H1 (cell line): ENCODE measurements around the gene SLC35F3. TPM values are rescaled to one million over a fixed set of nuclear protein-coding genes. Genes with fewer than 3 reads are reported as not detected.

Source experiments
- CHD1 ChIP-seq: IDR thresholded peaks from 2 replicates; pipeline ENCODE4 v1.6.1; 2012; ENCODE audit warnings: low read depth, low read length, improper control_type of control experiment
- SAP30 ChIP-seq: fragments of 300-600 bp; sonication (generic); IDR thresholded peaks from 2 replicates; pipeline ENCODE4 v1.7.1; 2012; ENCODE audit warnings: low read length, moderate library complexity, mild to moderate bottlenecking, inconsistent platforms; ENCODE audit not compliant: insufficient read depth, insufficient replicate concordance
- polyA plus RNA-seq, 7 experiments: library from polyadenylated mRNA; depleted of rRNA in 3 of 7; stranded (reverse) in 5 of 7; unstranded in 2 of 7; fragments of >200 nt in 5 of 7; fragments of 200-250 nt in 2 of 7; gene quantifications; 1 replicate in 5 of 7; 2 replicates in 1 of 7; 4 replicates in 1 of 7; pipeline versions ENCODE4 v1.2.1 to v1.2.3, GENCODE V29; 2011 to 2013; ENCODE audit warnings: missing spikeins in 2 of 7, mixed read lengths in 2 of 7
- total RNA-seq: library from RNA; stranded (reverse); fragmentation: NEBNext Ultra II Directional; extraction: Animal tissue kit (Norgen Biotek cat#: 25700); gene quantifications from 2 replicates; pipeline ENCODE4 v1.2.1, GENCODE V29; 2021
- TF ChIP-seq, protein P1 (sequence below), 3 experiments: IDR thresholded peaks; 1 replicate in 2 of 3; 2 replicates in 1 of 3; pipeline versions ENCODE4 v1.5.1 to v1.6.1; 2011; ENCODE audit warnings: low read length in 3 of 3, mild to moderate bottlenecking in 3 of 3, inconsistent platforms in 2 of 3, low read depth in 1 of 3, moderate library complexity in 1 of 3; ENCODE audit not compliant: insufficient read depth in 1 of 3; ENCODE audit errors: control extremely low read depth in 1 of 3

SLC35F3 gene
- total and polyA plus RNA-seq, 2 of the 8 experiments (the other 6 are each of a cell fraction or from before 2014, with no cell fraction given), result 0.78 to 1.2 TPM

DNA sequence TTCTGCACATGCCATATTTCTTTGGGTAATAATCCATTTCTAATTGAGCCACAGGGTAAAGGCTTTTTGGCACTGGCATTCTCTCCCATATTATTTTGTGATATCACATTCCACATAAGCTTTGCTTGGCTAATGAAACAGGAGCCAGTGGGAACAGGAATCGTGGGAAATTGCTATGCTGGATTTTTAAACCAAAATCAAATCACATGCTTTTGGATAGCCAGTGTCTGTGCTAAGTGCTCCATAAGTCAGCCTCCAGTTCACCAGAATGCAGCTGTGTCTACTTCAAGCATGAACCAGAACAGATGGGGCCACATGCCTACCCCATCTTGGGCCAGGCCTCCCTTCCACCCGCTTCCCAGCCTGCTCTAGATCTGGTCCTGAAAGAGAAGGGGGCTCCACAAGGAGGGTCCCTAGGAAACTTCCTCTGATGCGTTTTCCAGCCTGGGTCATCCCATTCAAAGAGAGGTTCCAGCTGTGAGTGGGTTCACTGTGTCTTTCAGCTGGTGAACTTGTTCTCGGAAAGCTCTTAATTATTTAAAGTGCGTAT lies 337.5 kb downstream of the SLC35F3 start (continued):
- TF ChIP-seq, protein P1, sequence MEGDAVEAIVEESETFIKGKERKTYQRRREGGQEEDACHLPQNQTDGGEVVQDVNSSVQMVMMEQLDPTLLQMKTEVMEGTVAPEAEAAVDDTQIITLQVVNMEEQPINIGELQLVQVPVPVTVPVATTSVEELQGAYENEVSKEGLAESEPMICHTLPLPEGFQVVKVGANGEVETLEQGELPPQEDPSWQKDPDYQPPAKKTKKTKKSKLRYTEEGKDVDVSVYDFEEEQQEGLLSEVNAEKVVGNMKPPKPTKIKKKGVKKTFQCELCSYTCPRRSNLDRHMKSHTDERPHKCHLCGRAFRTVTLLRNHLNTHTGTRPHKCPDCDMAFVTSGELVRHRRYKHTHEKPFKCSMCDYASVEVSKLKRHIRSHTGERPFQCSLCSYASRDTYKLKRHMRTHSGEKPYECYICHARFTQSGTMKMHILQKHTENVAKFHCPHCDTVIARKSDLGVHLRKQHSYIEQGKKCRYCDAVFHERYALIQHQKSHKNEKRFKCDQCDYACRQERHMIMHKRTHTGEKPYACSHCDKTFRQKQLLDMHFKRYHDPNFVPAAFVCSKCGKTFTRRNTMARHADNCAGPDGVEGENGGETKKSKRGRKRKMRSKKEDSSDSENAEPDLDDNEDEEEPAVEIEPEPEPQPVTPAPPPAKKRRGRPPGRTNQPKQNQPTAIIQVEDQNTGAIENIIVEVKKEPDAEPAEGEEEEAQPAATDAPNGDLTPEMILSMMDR (IDR thresholded peaks at IDR 0.05; ENCODE audit: control extremely low read depth in 1 of 3, insufficient read depth in 1 of 3, low read depth in 1 of 3, low read length in 3 of 3), result no peak
- TF ChIP-seq CHD1 (no peak), SAP30 (no peak)
